GM12878 (cell line): ENCODE data around the gene RARRES2.

Experiments
- BCLAF1 ChIP-seq: fragments of 450-650 bp; IDR thresholded peaks from 2 replicates; pipeline ENCODE4 v1.6.1; 2017; ENCODE audit warnings: antibody characterized with exemption, mild to moderate bottlenecking, moderate library complexity
- BRCA1 ChIP-seq: IDR thresholded peaks from 2 replicates; pipeline ENCODE4 v1.6.1; 2011; ENCODE audit warnings: low read depth, low read length, improper control_type of control experiment
- CEBPB ChIP-seq, 2 experiments: fragments of 150-350 bp in 1 of 2; IDR thresholded peaks; 2 replicates each; pipeline ENCODE4 v1.6.1; 2012 to 2014; ENCODE audit warnings: low read depth in 2 of 2, low read length in 2 of 2, borderline replicate concordance in 1 of 2, inconsistent platforms in 1 of 2
- CREB1 ChIP-seq: IDR thresholded peaks from 2 replicates; pipeline ENCODE4 v1.6.1; 2012; ENCODE audit warnings: low read depth, mild to moderate bottlenecking, inconsistent platforms
- EZH2 ChIP-seq: IDR thresholded peaks from 2 replicates; pipeline ENCODE4 v1.6.1; 2012; ENCODE audit warnings: low read depth, mild to moderate bottlenecking, control low read depth, inconsistent platforms, low read length, borderline replicate concordance; ENCODE audit not compliant: control insufficient read depth
- FOXK2 ChIP-seq: fragments of 450-650 bp; IDR thresholded peaks from 2 replicates; pipeline ENCODE4 v1.6.1; 2017; ENCODE audit warnings: mild to moderate bottlenecking, moderate library complexity
- GABPA ChIP-seq: IDR thresholded peaks from 2 replicates; pipeline ENCODE4 v1.6.1; 2014; ENCODE audit warnings: antibody characterized with exemption, low read depth, mild to moderate bottlenecking, inconsistent platforms
- NBN ChIP-seq: fragments of 450-650 bp; IDR thresholded peaks from 2 replicates; pipeline ENCODE4 v1.6.1; 2016
- POLR2A ChIP-seq: IDR thresholded peaks from 2 replicates; pipeline ENCODE4 v1.6.1; 2011; ENCODE audit warnings: low read depth, mild to moderate bottlenecking, low read length
- RAD51 ChIP-seq: fragments of 450-650 bp; IDR thresholded peaks from 2 replicates; pipeline ENCODE4 v1.6.1; 2016; ENCODE audit warnings: moderate library complexity, mild to moderate bottlenecking, inconsistent platforms
- SIN3A ChIP-seq: IDR thresholded peaks from 2 replicates; pipeline ENCODE4 v1.6.1; 2012; ENCODE audit warnings: low read depth, low read length, improper control_type of control experiment
- TF ChIP-seq, protein P1 (sequence below), 3 experiments: IDR thresholded peaks in 2 of 3; conservative IDR thresholded peaks in 1 of 3; 2 replicates each; pipeline ENCODE4 v1.5.1; 2011; ENCODE audit warnings: low read depth in 3 of 3, low read length in 3 of 3, mild to moderate bottlenecking in 3 of 3, control low read depth in 2 of 3, moderate library complexity in 2 of 3, inconsistent platforms in 1 of 3, mixed read lengths in 1 of 3; ENCODE audit not compliant: control insufficient read depth in 2 of 3, insufficient read depth in 1 of 3; ENCODE audit errors: extremely low read depth in 1 of 3
- TF ChIP-seq, protein P2 (sequence below): fragments of 450-650 bp; IDR thresholded peaks from 2 replicates; pipeline ENCODE4 v1.6.1; 2017; ENCODE audit warnings: mild to moderate bottlenecking

DNA sequence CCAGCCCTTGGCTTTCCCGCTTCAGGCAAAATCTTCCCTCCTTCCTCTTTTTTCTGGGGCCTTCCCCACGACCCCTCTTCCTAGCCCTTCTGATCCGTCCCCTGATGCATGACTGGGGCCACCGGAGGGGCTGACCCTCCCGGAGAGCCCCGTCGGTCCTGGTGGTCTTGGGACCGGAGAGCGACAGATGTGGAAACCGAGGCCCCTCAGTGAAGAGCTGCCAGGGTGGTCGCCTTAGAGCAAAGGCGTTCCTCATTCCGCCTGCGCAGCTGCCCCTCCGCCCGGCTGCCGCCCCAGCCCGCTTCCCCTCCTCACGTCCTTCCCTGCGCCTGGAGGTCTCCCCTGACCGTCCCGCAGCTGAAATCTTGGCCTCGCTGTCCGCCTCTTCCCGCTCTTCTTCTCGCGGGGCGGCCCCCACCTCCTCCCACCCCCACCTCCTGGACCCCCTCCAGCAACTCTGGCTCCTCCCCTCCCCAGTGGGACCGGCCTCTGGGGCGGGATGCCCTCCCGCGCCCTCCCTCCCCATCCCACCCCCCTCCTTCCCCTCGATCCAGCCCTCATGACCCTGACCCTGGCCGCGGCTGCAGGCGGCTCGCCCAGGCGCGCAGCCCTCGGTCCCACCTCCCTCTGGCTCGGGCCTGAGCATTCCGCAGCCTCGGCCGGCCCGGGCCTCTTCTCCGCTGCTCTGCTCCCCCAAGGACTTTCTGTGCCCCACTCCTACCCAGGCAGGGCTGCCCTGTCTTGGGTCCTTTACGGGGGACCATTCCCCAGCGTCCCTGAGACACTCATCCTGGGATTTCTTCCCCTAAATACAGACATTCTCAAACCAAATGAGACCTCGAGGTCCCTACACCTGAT lies at the start of gene RARRES2:
- no peak for TF ChIP-seq GABPA
- TF ChIP-seq, protein P1, sequence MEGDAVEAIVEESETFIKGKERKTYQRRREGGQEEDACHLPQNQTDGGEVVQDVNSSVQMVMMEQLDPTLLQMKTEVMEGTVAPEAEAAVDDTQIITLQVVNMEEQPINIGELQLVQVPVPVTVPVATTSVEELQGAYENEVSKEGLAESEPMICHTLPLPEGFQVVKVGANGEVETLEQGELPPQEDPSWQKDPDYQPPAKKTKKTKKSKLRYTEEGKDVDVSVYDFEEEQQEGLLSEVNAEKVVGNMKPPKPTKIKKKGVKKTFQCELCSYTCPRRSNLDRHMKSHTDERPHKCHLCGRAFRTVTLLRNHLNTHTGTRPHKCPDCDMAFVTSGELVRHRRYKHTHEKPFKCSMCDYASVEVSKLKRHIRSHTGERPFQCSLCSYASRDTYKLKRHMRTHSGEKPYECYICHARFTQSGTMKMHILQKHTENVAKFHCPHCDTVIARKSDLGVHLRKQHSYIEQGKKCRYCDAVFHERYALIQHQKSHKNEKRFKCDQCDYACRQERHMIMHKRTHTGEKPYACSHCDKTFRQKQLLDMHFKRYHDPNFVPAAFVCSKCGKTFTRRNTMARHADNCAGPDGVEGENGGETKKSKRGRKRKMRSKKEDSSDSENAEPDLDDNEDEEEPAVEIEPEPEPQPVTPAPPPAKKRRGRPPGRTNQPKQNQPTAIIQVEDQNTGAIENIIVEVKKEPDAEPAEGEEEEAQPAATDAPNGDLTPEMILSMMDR (IDR thresholded peaks at IDR 0.05 in 2 of 3, conservative IDR thresholded peaks at IDR 0.05 in 1 of 3; ENCODE audit: control insufficient read depth in 2 of 3, extremely low read depth in 1 of 3, insufficient read depth in 1 of 3, low read depth in 3 of 3, low read length in 3 of 3): no peak
- TF ChIP-seq EZH2: no peak
- no peak for TF ChIP-seq BRCA1
- no peak for TF ChIP-seq CEBPB (IDR thresholded peaks at IDR 0.05; ENCODE audit: borderline replicate concordance in 1 of 2, low read depth in 2 of 2, low read length in 2 of 2)
- no peak for TF ChIP-seq NBN
- TF ChIP-seq CREB1: no peak
- TF ChIP-seq BCLAF1: no peak
- no peak for TF ChIP-seq POLR2A
- TF ChIP-seq, protein P2, sequence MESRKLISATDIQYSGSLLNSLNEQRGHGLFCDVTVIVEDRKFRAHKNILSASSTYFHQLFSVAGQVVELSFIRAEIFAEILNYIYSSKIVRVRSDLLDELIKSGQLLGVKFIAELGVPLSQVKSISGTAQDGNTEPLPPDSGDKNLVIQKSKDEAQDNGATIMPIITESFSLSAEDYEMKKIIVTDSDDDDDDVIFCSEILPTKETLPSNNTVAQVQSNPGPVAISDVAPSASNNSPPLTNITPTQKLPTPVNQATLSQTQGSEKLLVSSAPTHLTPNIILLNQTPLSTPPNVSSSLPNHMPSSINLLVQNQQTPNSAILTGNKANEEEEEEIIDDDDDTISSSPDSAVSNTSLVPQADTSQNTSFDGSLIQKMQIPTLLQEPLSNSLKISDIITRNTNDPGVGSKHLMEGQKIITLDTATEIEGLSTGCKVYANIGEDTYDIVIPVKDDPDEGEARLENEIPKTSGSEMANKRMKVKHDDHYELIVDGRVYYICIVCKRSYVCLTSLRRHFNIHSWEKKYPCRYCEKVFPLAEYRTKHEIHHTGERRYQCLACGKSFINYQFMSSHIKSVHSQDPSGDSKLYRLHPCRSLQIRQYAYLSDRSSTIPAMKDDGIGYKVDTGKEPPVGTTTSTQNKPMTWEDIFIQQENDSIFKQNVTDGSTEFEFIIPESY: no peak
- TF ChIP-seq SIN3A: no peak
- TF ChIP-seq FOXK2: no peak
- TF ChIP-seq RAD51: no peak
